Chondrocyte (in vitro differentiated cells): ENCODE measurements around the gene SLC10A4. TPM values are rescaled to one million over a fixed set of nuclear protein-coding genes. Genes with fewer than 3 reads are reported as not detected.
"Not testable (repeated sequence)": the region's sequence is repeated elsewhere in the genome, so short reads cannot be mapped to it uniquely, and the experiment has no call there.

Experiments
- DNase-seq: peaks from one replicate; pipeline ENCODE4 v3.0.0; 2021; ENCODE audit warnings: mixed read lengths, low spot score
- H3K27ac Mint-ChIP-seq: one replicate; pipeline ENCODE4 v1.8.0; 2021; ENCODE audit warnings: mild to moderate bottlenecking, moderate library complexity, mixed read lengths; ENCODE audit not compliant: unreplicated experiment
- H3K27me3 Mint-ChIP-seq: 2 replicates; pipeline ENCODE4 v1.8.0; 2021; ENCODE audit warnings: low read depth, mixed read lengths
- H3K36me3 Mint-ChIP-seq: 2 replicates; pipeline ENCODE4 v1.8.0; 2021; ENCODE audit warnings: low read depth, mixed read lengths
- H3K4me1 Mint-ChIP-seq: 2 replicates; pipeline ENCODE4 v1.8.0; 2021; ENCODE audit warnings: low read depth, mild to moderate bottlenecking, mixed read lengths
- H3K4me3 Mint-ChIP-seq: one replicate; pipeline ENCODE4 v1.8.0; 2021; ENCODE audit warnings: mild to moderate bottlenecking, moderate library complexity, mixed read lengths; ENCODE audit not compliant: unreplicated experiment
- H3K9me3 Mint-ChIP-seq: 2 replicates; pipeline ENCODE4 v1.8.0; 2021; ENCODE audit warnings: low read depth, mixed read lengths
- total RNA-seq: library from RNA; stranded (reverse); gene quantifications from 3 replicates; pipeline ENCODE4 v1.2.1, GENCODE V29; 2021
- TF ChIP-seq, protein P1 (sequence below): fragments of 200-600 bp; sonication (generic); IDR thresholded peaks from 2 replicates; pipeline ENCODE4 v1.5.0; 2021; ENCODE audit warnings: antibody characterized with exemption, mild to moderate bottlenecking, moderate library complexity

SLC10A4 gene
- total RNA-seq, 1 donor from 2014 or later = not detected

DNA sequence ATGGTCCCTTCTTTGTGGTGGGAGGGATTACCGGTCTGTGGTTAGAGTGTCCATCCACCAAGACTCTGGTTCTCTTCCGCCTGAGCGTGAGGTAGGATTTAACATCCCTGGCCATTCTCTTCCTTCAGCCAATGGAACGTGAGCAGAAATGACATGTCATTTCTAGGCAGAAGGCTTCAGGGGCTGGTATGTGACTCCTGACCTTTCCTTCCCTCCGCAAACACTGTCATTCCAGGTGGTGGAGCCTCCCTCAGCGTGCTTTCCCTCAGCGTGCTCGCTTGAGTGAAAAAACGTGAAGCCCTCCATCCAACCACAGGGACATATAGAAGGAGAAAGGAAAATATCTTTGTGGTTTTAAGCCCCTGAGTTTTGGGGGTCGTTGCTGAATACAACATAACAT, 34.0 kb upstream of the SLC10A4 start:
- no peak for DNase-seq
- Mint-ChIP-seq H3K4me3 (no peak overlapping the region), H3K9me3 (no peaks in the 10 kb centered on the region), H3K27ac (no peak overlapping the region), H3K36me3 (no peaks in the 10 kb centered on the region), H3K4me1 (peaks cover 7% of the 10 kb centered on the region), H3K27me3 (peaks cover 3% of the 10 kb centered on the region)
- TF ChIP-seq, protein P1, sequence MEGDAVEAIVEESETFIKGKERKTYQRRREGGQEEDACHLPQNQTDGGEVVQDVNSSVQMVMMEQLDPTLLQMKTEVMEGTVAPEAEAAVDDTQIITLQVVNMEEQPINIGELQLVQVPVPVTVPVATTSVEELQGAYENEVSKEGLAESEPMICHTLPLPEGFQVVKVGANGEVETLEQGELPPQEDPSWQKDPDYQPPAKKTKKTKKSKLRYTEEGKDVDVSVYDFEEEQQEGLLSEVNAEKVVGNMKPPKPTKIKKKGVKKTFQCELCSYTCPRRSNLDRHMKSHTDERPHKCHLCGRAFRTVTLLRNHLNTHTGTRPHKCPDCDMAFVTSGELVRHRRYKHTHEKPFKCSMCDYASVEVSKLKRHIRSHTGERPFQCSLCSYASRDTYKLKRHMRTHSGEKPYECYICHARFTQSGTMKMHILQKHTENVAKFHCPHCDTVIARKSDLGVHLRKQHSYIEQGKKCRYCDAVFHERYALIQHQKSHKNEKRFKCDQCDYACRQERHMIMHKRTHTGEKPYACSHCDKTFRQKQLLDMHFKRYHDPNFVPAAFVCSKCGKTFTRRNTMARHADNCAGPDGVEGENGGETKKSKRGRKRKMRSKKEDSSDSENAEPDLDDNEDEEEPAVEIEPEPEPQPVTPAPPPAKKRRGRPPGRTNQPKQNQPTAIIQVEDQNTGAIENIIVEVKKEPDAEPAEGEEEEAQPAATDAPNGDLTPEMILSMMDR = no peak

DNA sequence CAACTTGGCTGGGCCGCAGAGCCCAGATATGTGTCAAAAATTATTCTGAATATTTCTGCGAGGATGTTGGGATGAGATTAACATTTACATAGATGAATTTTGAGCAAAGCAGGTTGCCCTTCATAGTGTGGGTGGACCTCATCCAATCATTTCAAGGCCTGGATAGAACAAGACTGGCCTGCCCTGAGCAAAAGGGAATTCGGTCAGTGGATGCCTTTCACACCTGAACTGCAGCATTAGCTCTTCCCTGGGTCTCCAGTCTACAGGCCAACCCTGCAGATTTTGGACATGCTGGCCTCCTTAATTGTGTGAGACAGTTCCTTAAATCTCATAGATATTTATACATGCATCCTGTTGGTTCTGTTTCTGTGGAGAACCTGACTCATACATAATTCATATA, 32.4 kb upstream of the SLC10A4 start:
- Mint-ChIP-seq H3K27me3 (peaks cover 4% of the 10 kb centered on the region), H3K36me3 (no peaks in the 10 kb centered on the region), H3K27ac (no peak overlapping the region), H3K9me3 (no peaks in the 10 kb centered on the region), H3K4me3 (no peak overlapping the region), H3K4me1 (peaks cover 7% of the 10 kb centered on the region)
- DNase-seq = no peak
- TF ChIP-seq, protein P1 = no peak

DNA sequence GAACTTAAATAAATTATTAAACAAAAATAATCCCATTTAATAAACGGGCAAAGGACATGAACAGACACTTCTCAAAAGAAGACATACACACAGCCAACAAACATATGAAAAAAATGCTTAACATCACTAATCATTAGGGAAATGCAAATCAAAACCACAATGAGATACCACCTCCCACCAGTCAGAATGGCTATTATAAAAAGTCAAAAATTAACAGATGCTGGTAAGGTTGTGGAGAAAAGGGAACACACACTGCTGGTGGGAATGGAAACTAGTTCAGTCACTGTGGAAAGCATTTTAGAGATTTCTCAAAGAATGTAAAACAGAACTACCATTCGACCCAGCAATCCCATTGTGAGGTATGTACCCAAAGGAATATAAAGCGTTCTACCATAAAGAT, 31.5 kb upstream of the SLC10A4 start:
- not testable (repeated sequence) for DNase-seq, H3K4me1 Mint-ChIP-seq, H3K9me3 Mint-ChIP-seq, H3K27me3 Mint-ChIP-seq, H3K27ac Mint-ChIP-seq, H3K4me3 Mint-ChIP-seq, H3K36me3 Mint-ChIP-seq

DNA sequence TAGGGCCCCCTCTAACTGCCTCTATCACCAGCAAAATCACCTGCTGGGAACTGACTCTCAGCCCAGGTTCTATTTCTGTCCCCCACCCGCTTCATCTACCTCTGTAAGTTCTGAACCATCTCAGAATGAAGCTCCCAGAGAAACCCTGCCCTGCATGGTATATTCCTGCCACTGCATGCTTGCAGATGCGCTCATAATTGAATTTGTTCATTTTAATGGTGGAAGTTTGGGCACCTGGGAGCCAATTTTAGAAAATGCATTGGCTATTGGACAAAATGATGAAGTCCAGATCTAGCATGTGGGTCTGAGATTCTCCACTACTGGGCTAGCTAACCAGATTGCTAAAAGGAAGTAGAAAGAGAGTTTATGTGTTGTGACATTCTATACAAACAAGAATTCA, 28.6 kb upstream of the SLC10A4 start:
- Mint-ChIP-seq H3K9me3 (peaks cover 6% of the 10 kb centered on the region), H3K4me3 (no peak overlapping the region), H3K27me3 (peaks cover 8% of the 10 kb centered on the region), H3K36me3 (no peaks in the 10 kb centered on the region), H3K27ac (no peak overlapping the region), H3K4me1 (peaks cover 7% of the 10 kb centered on the region)
- no peak for DNase-seq
- TF ChIP-seq, protein P1 = no peak

DNA sequence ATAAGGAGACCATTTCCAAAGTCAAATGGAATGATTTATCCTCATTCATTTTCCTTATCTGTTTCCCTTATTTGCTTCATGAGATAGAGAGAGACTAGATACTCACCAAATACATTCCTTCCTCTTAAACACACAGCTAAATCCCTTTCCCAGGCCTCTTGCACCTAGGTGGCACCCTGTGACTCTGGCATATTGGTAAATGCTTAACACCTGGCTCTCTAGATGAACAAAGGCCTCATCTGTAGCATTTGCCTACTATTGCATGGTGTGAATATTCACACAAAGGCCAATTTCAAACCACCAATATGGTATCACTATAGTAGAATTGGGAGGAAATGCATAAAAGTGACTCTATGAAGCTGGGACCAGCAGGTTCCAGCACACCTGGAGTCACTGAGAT, 22.1 kb upstream of the SLC10A4 start:
- Mint-ChIP-seq H3K4me3 (no peak overlapping the region), H3K36me3 (no peaks in the 10 kb centered on the region), H3K4me1 (no peaks in the 10 kb centered on the region), H3K9me3 (peaks cover 13% of the 10 kb centered on the region), H3K27me3 (peaks cover 9% of the 10 kb centered on the region), H3K27ac (no peak overlapping the region)
- TF ChIP-seq, protein P1 = no peak
- DNase-seq = no peak

DNA sequence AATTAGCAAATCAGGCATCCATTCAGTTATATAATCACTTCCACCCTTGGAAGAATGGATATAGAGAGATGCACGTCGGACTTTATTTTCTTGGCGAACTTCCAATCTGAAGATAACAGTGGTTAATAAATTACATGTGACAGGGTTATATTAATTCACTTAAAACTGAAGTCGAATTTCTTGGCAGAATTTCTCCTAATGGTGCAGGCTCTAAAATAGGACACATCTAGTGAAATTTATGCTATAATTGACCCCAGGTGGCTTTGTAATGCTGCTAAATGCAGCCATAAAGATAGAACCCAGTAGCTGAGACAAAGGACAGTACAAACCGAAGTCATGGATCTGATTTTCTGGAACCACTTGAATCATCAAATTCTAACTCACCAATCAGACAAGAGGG, 20.8 kb upstream of the SLC10A4 start:
- Mint-ChIP-seq H3K27me3 (peaks cover 4% of the 10 kb centered on the region), H3K36me3 (no peaks in the 10 kb centered on the region), H3K9me3 (peaks cover 12% of the 10 kb centered on the region), H3K27ac (no peak overlapping the region), H3K4me3 (no peak overlapping the region), H3K4me1 (peaks cover 1% of the 10 kb centered on the region)
- no peak for DNase-seq
- TF ChIP-seq, protein P1 = no peak
